NCI-H1092 (cell line): Measurements from ENCODE around the gene ACTRT2.

ENCODE experiments used
- DNase-seq: peaks from one replicate; lab custom pipeline; 2025; lab: John Stamatoyannopoulos, UW

The ACTRT2 gene

GRCh38 chr1:3069491-3070308 lies 48.4 kb downstream of the ACTRT2 start:
- DNase-seq: peak; percentile 34

- DNase-seq: no peak
These were observed 49.0 kb downstream of the ACTRT2 start for GRCh38 chr1:3070309-3070643.

GRCh38 chr1:3070644-3071564 lies 49.6 kb downstream of the ACTRT2 start:
- no peak for DNase-seq

- DNase-seq: no peak
These were observed 50.5 kb downstream of the ACTRT2 start for GRCh38 chr1:3071565-3072390.
